NK-92 treated with Interleukin-12 subunit alpha and Interleukin-12 subunit beta, amount 100 ng/mL, for 24 hours (cell line): ENCODE results near the gene FOXJ2.
"Not testable (repeated sequence)": the region's sequence is repeated elsewhere in the genome, so short reads cannot be mapped to it uniquely, and the experiment has no call there.

Experiments used
- DNase-seq: peaks from one replicate; lab custom pipeline; 2025; lab: John Stamatoyannopoulos, UW

The FOXJ2 gene

DNA sequence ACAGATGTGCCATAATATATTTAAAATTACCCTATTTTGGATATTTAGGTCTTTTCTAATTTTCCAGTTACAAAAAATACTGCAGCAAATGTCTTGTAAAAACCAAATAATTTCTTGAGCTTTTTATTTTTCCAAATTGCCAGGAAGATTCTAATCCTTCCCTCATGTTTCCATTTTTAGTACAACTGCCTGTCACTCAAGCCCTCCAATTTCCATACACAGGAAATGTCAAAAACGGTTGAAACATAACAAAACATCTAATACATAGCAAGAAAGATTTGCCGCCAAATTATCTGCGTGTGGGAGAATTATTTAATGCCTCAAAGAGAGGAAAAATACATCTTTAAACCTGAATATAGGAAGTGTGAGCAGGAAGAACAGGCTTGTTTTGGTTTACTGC lies 2.3 kb upstream of the FOXJ2 start:
- DNase-seq = no peak

DNA sequence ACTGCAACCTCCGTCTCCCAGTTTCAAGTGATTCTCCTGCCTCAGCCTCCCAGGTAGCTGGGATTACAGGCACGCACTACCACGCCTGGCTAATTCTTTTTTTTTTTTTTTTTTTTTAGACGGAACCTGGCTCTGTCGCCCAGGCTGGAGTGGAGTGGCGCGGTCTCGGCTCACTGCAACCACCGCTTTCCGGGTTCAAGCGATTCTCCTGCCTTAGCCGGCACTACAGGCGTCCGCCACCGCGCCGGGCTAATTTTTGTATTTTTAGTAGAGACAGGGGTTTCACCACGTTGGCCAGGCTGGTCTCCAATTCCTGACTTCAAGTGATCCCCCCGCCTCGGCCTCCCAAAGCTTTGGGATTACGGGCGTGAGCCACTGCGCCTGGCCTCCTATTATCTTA lies 1.5 kb upstream of the FOXJ2 start:
- DNase-seq = not testable (repeated sequence)

DNA sequence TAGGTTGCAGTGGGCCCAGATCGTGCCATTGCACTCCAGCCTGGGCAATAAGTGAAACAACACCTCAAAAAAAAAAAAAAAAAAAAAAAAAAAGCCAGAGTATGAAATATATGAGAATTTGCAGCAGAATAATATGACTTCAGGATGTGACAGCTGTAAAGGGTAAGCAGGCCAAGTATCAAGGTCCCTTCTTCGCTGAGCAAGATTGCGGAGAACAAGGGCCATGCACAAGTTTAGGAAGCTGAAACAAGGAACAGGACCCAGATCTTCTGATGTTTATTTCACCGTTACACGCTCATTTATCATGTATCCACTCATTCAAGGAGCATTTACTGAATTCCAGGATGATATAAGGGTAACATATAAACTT lies 659 bp upstream of the FOXJ2 start:
- no peak for DNase-seq

DNA sequence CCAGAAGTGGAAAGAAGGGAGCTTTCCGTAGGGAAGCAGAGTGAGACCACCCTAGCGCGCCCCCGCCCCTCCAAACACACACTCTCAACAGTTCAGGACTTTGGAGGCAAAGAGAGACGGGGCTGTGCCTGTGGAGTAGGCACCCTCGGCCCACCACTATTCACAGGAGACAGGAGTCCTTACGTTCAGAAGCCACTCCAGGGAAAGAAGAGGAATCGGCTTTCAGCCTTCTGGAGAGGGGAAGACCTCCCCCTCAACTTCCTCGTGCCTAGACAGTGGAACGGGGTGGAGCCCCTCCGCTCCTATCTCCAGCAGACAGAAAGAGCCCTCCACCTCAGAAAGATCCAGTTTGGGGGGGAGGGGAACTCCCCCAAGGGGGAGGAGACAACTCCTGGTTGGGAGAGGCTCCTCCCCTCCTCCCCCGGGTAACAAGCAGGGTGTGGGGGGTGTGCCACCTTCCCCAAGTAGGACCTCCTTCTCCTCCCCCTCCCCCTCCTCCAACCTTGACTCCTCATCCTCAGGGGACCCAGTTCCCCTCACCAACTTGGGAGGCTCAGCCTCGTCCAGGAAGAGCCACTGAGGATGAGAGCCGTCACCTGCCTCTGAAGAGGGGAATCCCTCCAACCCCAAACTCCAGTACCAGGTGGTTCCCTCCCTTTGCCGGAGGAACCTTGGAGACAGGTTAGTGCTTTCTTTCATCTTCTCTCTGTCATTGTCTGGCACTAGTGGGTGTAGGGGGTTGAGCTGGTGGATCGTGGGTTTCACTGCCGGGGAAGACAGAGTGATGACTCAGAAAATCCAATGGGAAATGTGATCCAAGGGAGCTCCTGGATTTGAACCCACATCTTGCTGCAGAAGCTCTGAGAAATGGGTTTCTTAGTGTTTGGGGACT lies 883 bp downstream of the FOXJ2 start:
- no peak for DNase-seq

DNA sequence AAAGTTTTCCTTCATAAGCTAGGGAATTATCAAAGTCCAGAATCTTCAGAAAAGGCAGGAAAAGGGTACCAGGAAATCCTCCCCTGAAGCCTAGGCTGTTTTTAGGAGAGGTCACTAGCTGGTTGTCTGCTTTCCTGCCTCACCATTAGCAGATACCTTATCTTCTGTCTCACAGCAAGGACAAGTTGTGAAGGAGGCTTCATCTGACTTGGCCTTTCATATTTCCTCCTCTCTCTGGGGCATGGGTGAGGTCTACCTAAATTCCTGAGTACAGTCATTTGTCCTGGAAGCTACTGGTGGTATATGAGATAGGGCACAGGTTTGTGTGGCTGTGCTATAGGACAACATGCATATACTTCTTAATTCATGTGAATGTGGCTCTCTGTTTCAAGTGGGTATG lies 2.3 kb downstream of the FOXJ2 start:
- no peak for DNase-seq

DNA sequence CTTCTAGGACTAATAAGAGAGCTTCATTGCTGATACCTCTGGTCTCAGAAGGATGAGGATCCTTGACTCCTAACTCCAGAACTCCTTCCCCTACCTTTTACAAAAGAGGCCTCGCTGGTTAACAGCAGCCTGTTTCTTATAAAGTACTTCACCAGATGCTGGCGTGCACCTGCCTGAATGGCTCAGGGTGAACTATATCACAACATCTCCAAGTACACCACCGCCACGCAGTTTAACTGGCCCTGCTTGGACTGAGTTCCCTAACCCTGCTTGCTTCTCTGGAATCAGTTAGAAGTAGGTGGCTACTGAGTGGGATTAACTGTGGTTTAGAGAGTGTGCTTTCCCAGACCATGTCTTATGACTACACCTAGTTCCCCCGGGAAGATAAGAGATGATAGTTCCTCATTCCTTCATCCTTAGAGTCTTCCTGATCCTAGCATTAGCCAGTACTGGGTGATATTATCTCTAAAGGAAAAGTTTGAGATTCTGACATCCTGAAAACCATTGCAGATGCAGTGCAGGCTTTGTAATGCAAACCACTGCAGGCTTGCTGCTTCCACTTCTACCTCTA lies 3.0 kb downstream of the FOXJ2 start:
- no peak for DNase-seq

DNA sequence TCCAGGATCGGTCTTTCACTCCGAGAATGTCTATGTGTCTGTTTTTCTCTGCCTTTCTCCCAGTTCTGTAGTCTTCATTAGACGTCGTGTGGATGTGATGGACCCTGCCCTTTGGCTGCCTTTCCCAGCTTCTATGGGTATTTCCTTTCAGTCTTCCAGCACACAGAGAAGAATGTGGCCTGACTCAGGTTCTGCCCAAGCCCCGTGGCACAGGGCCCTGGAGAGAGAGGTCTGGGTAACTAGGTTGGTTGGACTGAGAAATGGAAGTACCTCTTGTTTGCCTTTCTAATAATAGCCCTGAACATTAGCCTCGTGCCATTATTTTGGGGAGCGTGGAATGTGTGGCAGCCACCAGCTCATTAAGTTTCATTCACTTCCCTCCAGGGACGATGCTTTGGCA lies 3.8 kb downstream of the FOXJ2 start:
- DNase-seq = no peak

DNA sequence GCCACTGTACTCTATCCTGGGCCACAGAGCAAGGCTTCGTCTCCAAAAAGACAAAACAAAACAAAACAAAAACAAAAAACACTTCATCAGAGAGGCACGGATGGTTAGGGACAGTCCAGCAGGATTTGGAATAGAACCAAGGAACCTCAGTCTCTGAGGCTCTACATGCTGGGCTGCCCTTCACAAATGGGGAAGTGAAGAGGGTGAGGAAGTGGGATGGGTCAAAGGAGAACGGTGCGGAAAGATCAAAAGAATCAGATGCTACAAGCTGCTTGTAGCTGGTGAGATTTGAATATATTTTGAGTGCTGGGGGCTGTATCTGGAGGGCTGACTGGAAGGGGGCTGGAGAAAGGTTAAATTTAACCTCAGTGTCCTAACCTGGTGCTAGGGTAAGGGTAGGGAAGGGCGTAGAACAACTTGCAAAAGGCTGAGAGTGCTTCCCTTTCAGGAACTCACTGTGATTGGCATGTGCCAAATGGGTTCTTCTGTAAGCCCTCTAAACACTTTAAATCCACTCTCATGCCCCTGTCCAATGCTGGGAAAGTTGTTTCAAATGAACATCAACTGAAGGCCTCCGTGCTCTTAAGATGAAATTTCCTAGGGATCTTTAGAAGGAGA lies 4.6 kb downstream of the FOXJ2 start:
- DNase-seq = no peak

DNA sequence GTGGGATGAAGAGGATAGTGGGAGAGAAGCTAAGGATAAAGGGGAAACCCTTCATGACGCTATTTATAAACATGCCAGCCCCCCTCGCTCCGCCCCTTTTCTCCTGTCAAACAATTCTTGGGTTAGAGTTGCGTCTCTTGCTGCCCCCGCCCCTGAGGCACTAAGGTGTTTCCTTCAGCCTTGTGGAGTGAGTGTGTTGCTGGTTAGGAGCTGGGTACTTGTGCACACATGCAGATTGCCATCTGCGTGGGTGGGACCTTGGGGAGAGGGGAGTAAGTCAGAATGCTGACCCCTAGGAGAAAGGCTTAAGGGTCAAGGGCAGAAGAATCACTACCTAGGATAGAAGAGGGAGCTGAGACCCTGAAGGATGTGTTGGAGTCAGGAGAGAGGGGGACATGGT lies 5.4 kb downstream of the FOXJ2 start:
- no peak for DNase-seq

DNA sequence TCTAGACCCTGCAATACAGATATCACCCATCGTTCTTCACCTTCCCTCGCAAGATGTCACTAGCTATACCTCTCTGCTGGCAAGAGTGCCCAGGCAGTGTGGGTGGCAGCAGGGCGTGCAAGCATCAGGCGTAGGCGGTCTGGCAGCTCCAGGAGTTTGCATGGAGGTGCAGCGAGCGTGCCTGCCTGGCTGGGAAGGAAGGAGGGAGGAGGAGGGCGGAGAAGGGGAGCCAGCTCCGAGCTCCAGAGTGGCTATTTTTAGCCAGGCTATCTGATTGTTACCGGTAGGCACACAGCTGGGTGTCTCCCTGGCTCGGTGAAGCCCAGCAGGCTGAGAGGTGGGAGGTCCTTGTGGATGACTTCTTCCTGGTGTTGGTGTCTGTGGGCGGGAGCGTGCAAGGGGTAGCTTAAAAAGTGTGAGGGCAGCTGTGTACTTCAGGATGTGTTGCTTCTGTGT lies 6.2 kb downstream of the FOXJ2 start:
- DNase-seq = no peak

DNA sequence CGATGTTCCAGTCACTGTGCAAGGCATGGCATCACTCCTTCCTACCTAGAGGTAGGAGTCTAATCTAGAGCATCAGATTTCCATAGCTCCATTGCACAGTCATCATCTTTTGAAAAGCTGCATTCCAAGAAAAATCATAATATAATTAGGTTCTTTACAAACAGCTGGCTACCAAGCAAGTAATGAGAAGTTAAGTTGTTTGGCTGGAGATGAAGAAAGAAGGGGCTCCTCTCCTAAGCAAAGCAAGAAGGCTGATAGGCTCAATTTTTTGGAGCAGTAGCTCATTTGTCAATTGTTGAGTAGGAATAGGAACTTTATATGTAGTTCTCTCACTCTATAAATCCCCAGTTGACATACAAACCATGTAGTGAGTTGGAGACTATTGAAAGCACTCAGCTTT lies 8.3 kb downstream of the FOXJ2 start:
- DNase-seq = no peak

DNA sequence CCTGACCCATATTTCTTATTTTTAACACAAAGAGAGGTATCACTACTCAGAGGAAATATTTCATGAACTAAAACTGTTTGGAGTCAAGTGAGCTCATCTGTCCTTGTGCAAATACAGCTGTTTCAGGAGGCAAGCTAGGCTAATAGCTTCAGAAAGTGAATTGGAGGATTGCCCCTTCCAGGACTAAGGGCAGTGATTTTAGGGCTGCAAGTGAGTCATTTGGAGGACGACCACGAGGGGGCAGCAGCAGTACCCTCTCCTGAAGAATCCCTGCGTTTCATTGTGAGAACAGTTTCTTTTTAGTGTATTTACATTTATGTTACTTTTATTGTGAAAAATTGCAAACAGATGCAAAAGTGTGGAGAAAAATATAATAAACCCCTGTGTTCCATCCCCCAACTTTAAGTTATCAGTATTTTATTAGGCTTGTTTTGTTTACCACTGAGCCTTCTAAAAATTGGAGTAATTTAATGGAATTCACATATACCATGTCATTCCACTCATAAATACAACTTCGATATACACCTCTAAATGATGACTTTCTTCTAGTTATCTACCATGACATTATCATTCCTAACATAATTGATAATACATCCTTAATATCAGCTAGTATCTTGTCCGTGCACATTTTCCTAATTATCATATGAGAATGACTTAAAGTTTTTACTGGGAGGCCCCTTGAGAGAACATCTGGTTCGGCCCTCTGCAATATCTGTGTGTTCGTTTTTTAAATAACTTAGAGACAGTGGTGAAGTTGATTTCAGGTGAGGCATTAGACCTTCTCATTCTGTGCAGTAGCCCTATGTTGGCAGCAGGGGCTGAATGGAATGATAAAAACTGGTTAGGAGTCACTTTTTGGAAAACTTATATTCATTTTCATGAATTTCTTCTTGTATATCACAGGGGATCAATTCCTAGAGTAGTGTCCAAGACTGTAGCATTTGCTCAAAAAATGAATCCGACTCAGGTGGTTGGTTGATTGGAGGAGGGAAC lies 13.7 kb downstream of the FOXJ2 start:
- peak; percentile 9 for DNase-seq

DNA sequence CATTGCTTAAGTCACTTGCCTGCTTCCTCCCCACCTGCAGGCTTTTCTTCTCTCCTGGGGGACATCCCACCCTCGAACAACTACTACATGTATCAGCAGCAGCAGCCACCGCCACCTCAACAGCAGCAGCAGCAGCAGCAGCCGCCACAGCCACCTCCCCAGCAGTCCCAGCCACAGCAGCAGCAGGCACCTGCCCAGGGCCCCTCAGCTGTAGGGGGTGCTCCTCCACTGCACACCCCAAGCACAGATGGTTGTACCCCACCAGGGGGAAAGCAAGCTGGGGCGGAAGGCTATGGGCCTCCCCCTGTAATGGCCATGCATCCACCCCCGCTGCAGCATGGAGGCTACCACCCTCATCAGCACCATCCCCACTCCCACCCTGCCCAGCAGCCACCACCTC lies 15.3 kb downstream of the FOXJ2 start:
- DNase-seq = no peak

DNA sequence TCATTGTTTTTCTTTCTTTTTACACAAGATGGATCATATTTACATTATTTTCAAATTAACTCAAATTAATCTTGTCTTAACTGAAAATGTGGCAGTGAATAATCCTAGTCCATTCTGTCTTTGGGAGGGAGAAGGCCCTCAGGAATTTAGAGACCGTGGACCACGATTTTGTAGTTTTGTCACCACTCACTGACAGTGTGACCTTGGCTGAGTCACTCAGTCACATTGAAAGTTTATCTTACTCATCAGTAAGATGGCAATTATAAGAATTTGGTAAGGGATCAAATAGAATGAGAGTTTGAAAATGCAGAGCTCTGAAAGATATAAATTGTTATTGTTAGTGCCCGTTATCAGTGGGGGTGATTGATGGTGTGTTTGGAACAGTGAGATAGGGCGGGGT lies 16.4 kb downstream of the FOXJ2 start:
- no peak for DNase-seq

DNA sequence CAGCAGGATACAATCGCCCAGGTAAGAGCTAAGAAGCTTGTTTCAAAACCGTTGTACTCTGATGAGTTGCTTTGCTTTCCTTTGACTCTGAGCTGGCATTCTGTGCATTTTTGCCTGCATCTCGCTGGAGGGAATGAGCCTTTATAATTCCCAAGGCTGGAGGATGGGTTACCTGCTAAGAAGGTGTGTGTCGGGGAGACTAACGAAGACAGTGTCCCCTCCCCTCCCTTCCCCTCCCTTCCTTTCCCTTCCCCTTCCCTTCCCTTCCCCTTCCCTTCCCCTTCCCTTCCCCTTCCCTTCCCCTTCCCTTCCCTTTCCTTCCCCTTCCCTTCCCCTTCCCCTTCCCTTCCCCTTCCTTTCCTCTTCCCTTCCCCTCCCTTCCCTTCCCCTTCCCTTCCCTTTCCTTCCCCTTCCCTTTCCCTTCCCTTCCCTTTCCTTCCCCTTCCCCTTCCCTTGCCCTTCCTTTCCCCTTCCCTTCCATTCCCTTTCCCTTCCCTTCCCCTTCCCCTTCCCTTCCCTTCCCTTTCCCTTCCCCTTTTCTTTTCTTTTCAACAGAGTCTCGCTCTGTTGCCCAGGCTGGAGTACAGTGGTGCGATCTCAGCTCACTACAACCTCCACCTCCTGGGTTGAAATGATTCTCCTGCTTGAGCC lies 18.2 kb downstream of the FOXJ2 start:
- DNase-seq = no peak

DNA sequence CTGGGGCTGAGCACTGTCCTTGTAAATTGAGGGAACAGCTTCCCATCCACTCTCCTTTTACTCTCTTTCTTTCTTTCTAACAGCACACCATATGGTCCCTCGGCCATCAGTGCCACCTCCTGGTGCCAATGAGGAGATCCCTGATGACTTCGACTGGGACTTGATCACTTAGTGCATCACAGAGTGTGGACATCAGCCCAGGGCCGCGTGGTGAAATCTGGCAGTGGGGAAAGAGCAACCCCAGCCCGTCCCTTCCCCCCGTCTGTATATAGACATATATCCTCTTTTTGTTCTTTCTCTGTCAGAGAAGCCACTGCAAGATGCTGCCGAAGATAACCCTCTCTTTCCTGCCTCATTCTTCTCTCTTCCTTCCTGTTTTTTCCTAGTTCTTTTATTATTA lies 20.2 kb downstream of the FOXJ2 start:
- DNase-seq = no peak

DNA sequence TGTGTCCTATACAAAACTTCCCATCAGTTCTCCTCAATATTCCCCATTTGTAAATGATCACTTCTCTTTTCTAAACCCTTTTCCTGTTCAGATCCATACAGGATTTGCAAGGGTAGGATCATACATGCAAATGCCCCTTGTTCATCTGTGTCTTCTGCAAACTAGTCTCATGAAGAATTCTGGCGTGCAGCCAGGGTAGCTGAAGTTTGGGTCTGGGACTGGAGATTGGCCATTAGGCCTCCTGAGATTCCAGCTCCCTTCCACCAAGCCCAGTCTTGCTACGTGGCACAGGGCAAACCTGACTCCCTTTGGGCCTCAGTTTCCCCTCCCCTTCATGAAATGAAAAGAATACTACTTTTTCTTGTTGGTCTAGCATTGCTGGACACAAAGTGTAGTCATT lies 22.3 kb downstream of the FOXJ2 start:
- DNase-seq = no peak

DNA sequence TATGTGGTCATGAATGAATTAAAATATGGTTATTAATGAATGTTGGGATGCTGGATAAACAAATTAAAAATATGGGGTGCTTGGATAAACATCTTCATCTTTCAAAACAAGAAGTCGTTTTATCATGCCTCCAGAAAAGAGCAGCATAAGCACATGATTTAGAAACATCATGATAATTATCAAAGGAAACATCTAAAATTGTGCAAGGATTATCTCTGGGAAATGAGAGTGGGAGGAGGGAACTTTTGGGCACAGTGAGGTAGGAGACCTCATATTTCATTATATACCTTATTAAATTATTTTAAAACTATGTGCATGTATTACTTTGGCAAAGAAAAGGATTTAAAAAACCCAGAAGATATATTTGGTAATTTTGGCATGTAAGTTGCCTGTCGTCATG lies 24.8 kb downstream of the FOXJ2 start:
- no peak for DNase-seq

DNA sequence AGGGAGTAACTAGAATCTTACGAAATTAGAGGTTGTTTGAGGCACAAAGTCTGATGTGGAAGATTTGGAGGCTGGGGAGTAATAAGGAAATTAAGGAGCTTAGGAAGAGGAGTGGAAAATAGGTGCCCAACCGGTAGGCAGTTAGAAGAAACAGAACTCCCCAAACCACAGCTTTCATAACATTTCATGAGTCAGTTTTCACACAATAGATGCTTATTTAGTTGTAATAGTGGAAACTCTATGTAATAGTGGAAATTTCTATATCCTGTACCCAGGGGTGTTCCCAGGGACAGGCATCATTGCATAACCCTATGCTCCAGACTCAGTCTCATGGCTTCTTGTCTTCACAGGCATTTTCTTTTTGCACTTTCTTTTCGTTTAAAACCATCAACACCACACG lies 25.3 kb downstream of the FOXJ2 start:
- no peak for DNase-seq

DNA sequence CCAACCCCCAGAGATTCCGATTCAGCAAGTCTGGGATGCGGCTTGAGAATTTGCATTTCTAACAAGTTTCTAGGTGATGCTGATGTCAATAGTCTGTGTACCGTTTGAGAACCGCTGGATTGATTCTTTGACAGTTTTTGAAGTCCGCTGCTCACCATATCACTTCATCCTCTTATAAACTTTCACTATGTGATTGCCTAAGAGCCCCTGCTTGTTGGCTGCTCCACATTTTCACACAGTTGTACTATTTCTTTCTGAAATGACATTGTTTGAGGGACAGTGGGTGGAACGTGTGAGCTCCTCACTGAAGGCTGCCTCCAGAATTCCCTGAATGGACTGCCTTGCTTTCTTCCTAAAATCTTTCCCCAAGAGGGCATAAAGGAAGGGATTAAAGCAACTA lies 26.0 kb downstream of the FOXJ2 start:
- no peak for DNase-seq

DNA sequence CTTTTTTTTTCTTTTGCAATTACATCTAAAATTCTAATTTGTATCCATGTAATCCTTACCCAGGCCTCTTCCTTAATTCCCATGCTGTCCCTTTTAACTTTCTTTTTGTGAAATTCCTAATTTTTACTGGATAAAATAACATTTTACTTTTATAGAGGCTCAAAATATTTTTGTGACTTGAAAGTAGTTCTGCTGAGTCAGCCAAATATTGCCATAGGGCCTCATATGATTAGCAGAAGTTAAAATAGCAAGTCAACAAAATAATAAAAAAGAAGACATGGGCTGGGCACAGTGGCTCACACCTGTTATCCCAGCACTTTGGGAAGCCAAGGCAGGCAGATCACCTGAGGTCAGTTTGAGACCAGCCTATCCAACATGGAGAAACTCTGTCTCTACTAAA lies 31.6 kb downstream of the FOXJ2 start:
- DNase-seq = no peak
